HCT116 (cell line): ENCODE data around the gene LRP2. TPM values are rescaled to one million over a fixed set of nuclear protein-coding genes. Genes with fewer than 3 reads are reported as not detected.

Experiments
- ATAC-seq: fragments of 200-7000 bp; cut with Tn5 transposase; 2 replicates; pipeline ENCODE4 v1.9.1; 2020; ENCODE audit warnings: mild to moderate bottlenecking, moderate library complexity
- BruUV-seq: library from RNA; stranded (reverse); fragments of 400-500 nt; replicated peaks from 2 replicates; lab custom pipeline; 2021; lab: Mats Ljungman, UMichigan
- CTCF ChIA-PET: fragments of 300-600 bp; sonication (Branson Sonifier 250); formaldehyde crosslinking; loops from one replicate; lab custom pipeline; 2021; ENCODE audit warnings: antibody characterized with exemption; lab: Charles Lee
- POLR2A ChIA-PET: fragments of 300-600, 350-600 bp; sonication (Branson Sonifier 250); formaldehyde crosslinking; loops from one replicate; lab custom pipeline; 2021; ENCODE audit warnings: antibody characterized with exemption; lab: Charles Lee
- RAD21 ChIA-PET, 2 experiments: fragments of 300-600 bp; sonication (Branson Sonifier 250); formaldehyde crosslinking; loops; one replicate each; lab custom pipeline; 2023; ENCODE audit warnings: low total read pairs in 2 of 2; ENCODE audit not compliant: uncharacterized antibody in 2 of 2, unreplicated experiment in 2 of 2, low non-redundant PET in 1 of 2; lab: Charles Lee
- DNase-seq: peaks from one replicate; pipeline ENCODE4 v3.0.0-alpha.2; 2010; ENCODE audit warnings: low read depth, low spot score
- H2AFZ ChIP-seq: fragments of 200-600 bp; shearing (Covaris generic), sonication (generic); 2 replicates; pipeline ENCODE4 v1.6.1; 2017; ENCODE audit warnings: low read depth, mixed run types, mixed read lengths, antibody characterized with exemption, low read length; ENCODE audit not compliant: poor library complexity, severe bottlenecking
- H3K27ac ChIP-seq: 2 replicates; pipeline ENCODE4 v1.5.1; 2012; ENCODE audit warnings: low read depth, low read length
- H3K27me3 ChIP-seq: fragments of 200-600 bp; sonication (generic); 2 replicates; pipeline ENCODE4 v1.6.1; 2016; ENCODE audit warnings: mixed run types, low read length, mixed read lengths; ENCODE audit not compliant: insufficient read depth
- H3K36me3 ChIP-seq, 2 experiments: fragments of 200-500 bp in 1 of 2; fragments of 200-600 bp in 1 of 2; sonication (Bioruptor generic) in 1 of 2; sonication (generic) in 1 of 2; 2 replicates each; pipeline versions ENCODE4 v1.5.1 to v1.6.1; 2014 to 2016; ENCODE audit warnings: low read length in 2 of 2, inconsistent platforms in 1 of 2, mixed read lengths in 1 of 2, mixed run types in 1 of 2; ENCODE audit not compliant: insufficient read depth in 2 of 2, control insufficient read depth in 1 of 2
- H3K4me1 ChIP-seq, 2 experiments: fragments of 200-600 bp in 1 of 2; sonication (generic) in 1 of 2; 2 replicates each; pipeline versions ENCODE4 v1.5.1 to v1.6.1; 2012 to 2017; ENCODE audit warnings: low read length in 2 of 2, inconsistent platforms in 1 of 2, mild to moderate bottlenecking in 1 of 2, mixed read lengths in 1 of 2, mixed run types in 1 of 2, moderate library complexity in 1 of 2; ENCODE audit not compliant: insufficient read depth in 2 of 2, control insufficient read depth in 1 of 2
- H3K4me2 ChIP-seq: fragments of 200-600 bp; sonication (generic); 2 replicates; pipeline ENCODE4 v1.6.1; 2017; ENCODE audit warnings: mixed run types, low read length, mixed read lengths
- H3K4me3 ChIP-seq, 2 experiments: fragments of 200-600 bp in 1 of 2; sonication (generic) in 1 of 2; replicated peaks in 1 of 2; 2 replicates each; pipeline ENCODE4 v1.5.1; 2011 to 2016; ENCODE audit warnings: low read length in 2 of 2, control low read depth in 1 of 2, low read depth in 1 of 2, mild to moderate bottlenecking in 1 of 2, mixed read lengths in 1 of 2, mixed run types in 1 of 2
- H3K79me2 ChIP-seq: fragments of 200-600 bp; sonication (generic); 2 replicates; pipeline ENCODE4 v1.6.1; 2017; ENCODE audit warnings: mild to moderate bottlenecking, mixed run types, low read length, moderate library complexity, mixed read lengths; ENCODE audit not compliant: insufficient read depth
- H3K9ac ChIP-seq: fragments of 200-600 bp; sonication (generic); 2 replicates; pipeline ENCODE4 v1.6.1; 2016; ENCODE audit warnings: low read length, mixed read lengths
- H3K9me2 ChIP-seq: fragments of 200-600 bp; sonication (generic), shearing (Covaris generic); 2 replicates; pipeline ENCODE4 v1.6.1; 2017; ENCODE audit warnings: mixed run types, mild to moderate bottlenecking, moderate library complexity; ENCODE audit not compliant: insufficient read depth
- H3K9me3 ChIP-seq, 2 experiments: fragments of 200-500 bp in 1 of 2; fragments of 200-600 bp in 1 of 2; sonication (Bioruptor generic) in 1 of 2; sonication (generic) in 1 of 2; 2 replicates each; pipeline ENCODE4 v1.6.1; 2014 to 2017; ENCODE audit warnings: low read length in 2 of 2, mixed read lengths in 2 of 2, inconsistent platforms in 1 of 2, low read depth in 1 of 2, mild to moderate bottlenecking in 1 of 2, mixed run types in 1 of 2, moderate library complexity in 1 of 2; ENCODE audit not compliant: control insufficient read depth in 1 of 2, insufficient read depth in 1 of 2
- H4K20me1 ChIP-seq: fragments of 200-600 bp; sonication (generic), shearing (Covaris generic); 2 replicates; pipeline ENCODE4 v1.6.1; 2017; ENCODE audit warnings: mixed run types, mild to moderate bottlenecking, moderate library complexity; ENCODE audit not compliant: insufficient read depth
- CTCF ChIP-seq, 3 experiments: fragments of 200-600 bp in 1 of 3; sonication (generic) in 1 of 3; IDR thresholded peaks in 2 of 3; conservative IDR thresholded peaks in 1 of 3; 2 replicates each; pipeline ENCODE4 v1.5.1; 2012 to 2017; ENCODE audit warnings: low read depth in 2 of 3, low read length in 2 of 3, antibody characterized with exemption in 1 of 3, borderline replicate concordance in 1 of 3, control low read depth in 1 of 3, mild to moderate bottlenecking in 1 of 3, mixed read lengths in 1 of 3, mixed run types in 1 of 3, moderate library complexity in 1 of 3; ENCODE audit not compliant: insufficient read depth in 1 of 3
- EGR1 ChIP-seq: IDR thresholded peaks from 2 replicates; pipeline ENCODE4 v1.6.1; 2012; ENCODE audit warnings: low read depth
- EZH2 ChIP-seq: fragments of 200-600 bp; sonication (generic); IDR thresholded peaks from 2 replicates; pipeline ENCODE4 v1.6.1; 2017; ENCODE audit warnings: antibody characterized with exemption, mixed run types
- POLR2A ChIP-seq: IDR thresholded peaks from 2 replicates; pipeline ENCODE4 v1.7.0; 2011; ENCODE audit warnings: borderline replicate concordance; ENCODE audit not compliant: insufficient read depth, insufficient read length; ENCODE audit errors: extremely low read depth
- SIN3A ChIP-seq: IDR thresholded peaks from 2 replicates; pipeline ENCODE4 v1.6.1; 2012; ENCODE audit warnings: low read depth
- YY1 ChIP-seq: IDR thresholded peaks from 2 replicates; pipeline ENCODE4 v1.6.1; 2011; ENCODE audit warnings: low read length, low read depth, moderate library complexity, mild to moderate bottlenecking; ENCODE audit not compliant: insufficient replicate concordance; ENCODE audit errors: extremely low read depth
- ZBTB33 ChIP-seq: IDR thresholded peaks from 2 replicates; pipeline ENCODE4 v1.6.1; 2011; ENCODE audit warnings: mild to moderate bottlenecking, low read length, moderate library complexity; ENCODE audit not compliant: insufficient replicate concordance; ENCODE audit errors: extremely low read depth
- intact Hi-C: fragments of 100-400 bp; cut with micrococcal nuclease; formaldehyde crosslinking; loops from 2 replicates; pipeline ENCODE4 v1.10.0; 2022
- total RNA-seq: library from RNA; stranded (reverse); gene quantifications from one replicate; pipeline ENCODE4 v1.2.1, GENCODE V29; 2021; ENCODE audit not compliant: unreplicated experiment

Gene LRP2
- total RNA-seq, 1 experiment from 2014 or later: 0.20 TPM

- no peak for TF ChIP-seq EGR1
- TF ChIP-seq, all 23 proteins: peak for 0
These were observed 161.6 kb downstream of the LRP2 start (continued) for GRCh38 chr2:169200756-169201155.

GRCh38 chr2:169193618-169194017 is 168.7 kb downstream of the LRP2 start:
- no peaks in the 10 kb centered on the region for H3K9me3 ChIP-seq
- no TSS peak for BruUV-seq
- no peak for ATAC-seq
- no peak overlapping the region for H3K9ac ChIP-seq
- no peak overlapping the region for H3K4me3 ChIP-seq
- H3K79me2 ChIP-seq: no peaks in the 10 kb centered on the region
- CTCF ChIA-PET: no interaction called here
- no peaks in the 10 kb centered on the region for H3K27me3 ChIP-seq
- no peak for DNase-seq
- RAD21 ChIA-PET: no interaction called here
- intact Hi-C loops: no loop called here
- H3K9me2 ChIP-seq: no peaks in the 10 kb centered on the region
- H4K20me1 ChIP-seq: no peaks in the 10 kb centered on the region
- POLR2A ChIA-PET: no interaction called here
- no peak overlapping the region for H3K27ac ChIP-seq
- no peaks in the 10 kb centered on the region for H3K36me3 ChIP-seq
- H2AFZ ChIP-seq: no peak overlapping the region
- TF ChIP-seq YY1 (no peak), ZBTB33 (no peak), SIN3A (no peak)
- no peak overlapping the region for H3K4me2 ChIP-seq
- no peaks in the 10 kb centered on the region for H3K4me1 ChIP-seq

GRCh38 chr2:169190197-169190775 is 172.0 kb downstream of the LRP2 start:
- no peaks in the 10 kb centered on the region for H3K4me1 ChIP-seq
- H3K27ac ChIP-seq: no peak overlapping the region
- no peaks in the 10 kb centered on the region for H3K79me2 ChIP-seq
- no peak for DNase-seq
- ChIA-PET POLR2A (no interaction called here), RAD21 (no interaction called here), CTCF (interaction anchor here (1.3 kb wide), 1 partner anchor 58 kb away, joined by 3 read pairs; no protein-coding TSS in a partner anchor)
- no peaks in the 10 kb centered on the region for H4K20me1 ChIP-seq
- no peak overlapping the region for H2AFZ ChIP-seq
- H3K27me3 ChIP-seq: peaks cover 6% of the 10 kb centered on the region; the same call in 1 of the 2 replicates
- TF ChIP-seq EZH2 (no peak), ZBTB33 (no peak), CTCF (IDR thresholded peaks at IDR 0.05 in 2 of 3, conservative IDR thresholded peaks at IDR 0.05 in 1 of 3; ENCODE audit: borderline replicate concordance in 1 of 3, insufficient read depth in 1 of 3, low read depth in 2 of 3, low read length in 2 of 3) (no peak), POLR2A (no peak)
- no peaks in the 10 kb centered on the region for H3K9me3 ChIP-seq
- no peak for ATAC-seq
- H3K9me2 ChIP-seq: no peaks in the 10 kb centered on the region
- H3K9ac ChIP-seq: no peak overlapping the region
- H3K4me3 ChIP-seq: no peak overlapping the region
- no peak overlapping the region for H3K4me2 ChIP-seq
- H3K36me3 ChIP-seq: no peaks in the 10 kb centered on the region
- intact Hi-C loops: no loop called here
- no TSS peak for BruUV-seq
